ENCODE results near the gene MYH13. TPM values are rescaled to one million over a fixed set of nuclear protein-coding genes. Genes with fewer than 3 reads are reported as not detected.

MYH13 gene
- total RNA-seq, 4 donors from 2014 or later, result not detected

DNA sequence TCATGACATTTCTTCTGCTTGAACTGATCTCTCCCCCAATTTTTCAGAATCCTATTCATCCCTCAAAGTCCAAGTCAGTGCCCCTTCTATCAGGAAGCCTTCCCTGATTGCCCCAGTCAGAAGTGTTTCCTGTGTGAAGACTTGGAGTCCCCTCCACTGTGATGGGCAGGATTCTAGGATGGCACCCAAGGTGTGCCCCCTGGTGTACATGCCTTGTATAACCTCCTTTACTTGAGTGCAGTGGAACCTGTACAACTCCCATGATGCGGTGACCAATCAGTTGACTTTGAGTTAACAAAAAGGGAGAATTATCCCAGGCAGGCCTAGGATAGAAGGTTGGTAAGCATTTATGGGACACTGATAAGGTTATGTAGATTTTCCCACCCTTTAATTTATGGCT, 23.4 kb downstream of the MYH13 start:
- TF ChIP-seq, protein P1, sequence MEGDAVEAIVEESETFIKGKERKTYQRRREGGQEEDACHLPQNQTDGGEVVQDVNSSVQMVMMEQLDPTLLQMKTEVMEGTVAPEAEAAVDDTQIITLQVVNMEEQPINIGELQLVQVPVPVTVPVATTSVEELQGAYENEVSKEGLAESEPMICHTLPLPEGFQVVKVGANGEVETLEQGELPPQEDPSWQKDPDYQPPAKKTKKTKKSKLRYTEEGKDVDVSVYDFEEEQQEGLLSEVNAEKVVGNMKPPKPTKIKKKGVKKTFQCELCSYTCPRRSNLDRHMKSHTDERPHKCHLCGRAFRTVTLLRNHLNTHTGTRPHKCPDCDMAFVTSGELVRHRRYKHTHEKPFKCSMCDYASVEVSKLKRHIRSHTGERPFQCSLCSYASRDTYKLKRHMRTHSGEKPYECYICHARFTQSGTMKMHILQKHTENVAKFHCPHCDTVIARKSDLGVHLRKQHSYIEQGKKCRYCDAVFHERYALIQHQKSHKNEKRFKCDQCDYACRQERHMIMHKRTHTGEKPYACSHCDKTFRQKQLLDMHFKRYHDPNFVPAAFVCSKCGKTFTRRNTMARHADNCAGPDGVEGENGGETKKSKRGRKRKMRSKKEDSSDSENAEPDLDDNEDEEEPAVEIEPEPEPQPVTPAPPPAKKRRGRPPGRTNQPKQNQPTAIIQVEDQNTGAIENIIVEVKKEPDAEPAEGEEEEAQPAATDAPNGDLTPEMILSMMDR (IDR thresholded peaks at IDR 0.05; ENCODE audit: low read depth), result no peak

DNA sequence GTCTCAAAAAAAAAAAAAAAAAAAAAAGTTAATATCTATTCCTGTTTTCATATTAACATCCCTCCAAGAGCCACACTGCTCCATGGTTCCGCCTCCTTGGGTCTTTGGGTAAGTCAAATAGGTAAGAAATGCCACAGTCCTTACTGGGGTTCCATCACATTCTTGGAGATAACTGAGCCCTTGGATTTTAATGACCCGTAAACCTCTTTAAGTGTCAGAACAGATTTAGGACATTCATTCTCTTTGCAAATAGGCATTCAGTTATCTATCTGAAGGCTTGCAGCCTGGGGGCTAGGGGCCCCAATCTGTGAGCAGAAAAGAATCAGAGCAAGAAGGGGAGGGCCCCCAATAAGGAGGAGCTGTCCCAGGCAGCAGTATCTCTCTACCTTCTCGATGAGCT, 28.0 kb downstream of the MYH13 start:
- TF ChIP-seq, protein P1 (IDR thresholded peaks at IDR 0.05; ENCODE audit: low read depth), result no peak

DNA sequence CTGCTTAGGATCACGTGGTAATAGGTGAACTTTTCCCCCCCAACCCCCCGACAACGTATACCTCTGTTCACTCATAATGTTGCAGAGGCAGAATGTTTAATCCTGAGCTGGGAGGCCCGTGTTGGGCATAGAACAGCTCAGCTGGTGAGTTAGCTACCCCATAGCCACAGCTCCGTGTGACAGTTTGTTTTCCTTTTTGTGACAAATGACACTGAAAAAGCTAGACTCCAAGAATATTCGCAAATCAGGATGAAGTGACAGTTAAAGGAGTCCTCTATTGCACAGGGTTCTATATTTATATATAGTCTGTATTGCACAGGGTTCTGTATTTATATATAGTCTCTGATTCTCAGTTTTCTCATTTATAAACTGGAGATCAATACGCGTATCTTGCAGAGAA, 33.8 kb downstream of the MYH13 start:
- TF ChIP-seq, protein P1 (IDR thresholded peaks at IDR 0.05; ENCODE audit: low read depth), result no peak

DNA sequence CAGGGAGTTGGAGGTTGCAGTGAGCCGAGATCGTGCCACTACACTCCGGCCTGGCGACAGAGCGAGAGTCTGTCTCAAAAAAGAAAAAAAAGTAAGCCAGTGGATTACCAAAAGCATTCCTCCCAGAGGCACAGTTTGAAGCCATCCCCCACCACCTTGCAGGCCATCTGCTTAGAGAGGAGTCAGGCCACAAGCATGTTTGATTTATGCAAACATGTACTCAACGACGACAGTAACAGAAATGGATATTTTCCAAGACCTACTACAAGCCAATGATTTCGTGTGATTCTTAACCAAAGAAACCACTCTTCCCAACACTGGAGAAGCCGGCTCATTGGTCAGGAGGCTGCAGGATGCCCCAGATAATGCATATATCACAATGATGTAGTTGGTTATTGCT, 34.8 kb downstream of the MYH13 start:
- TF ChIP-seq, protein P1 (IDR thresholded peaks at IDR 0.05; ENCODE audit: low read depth), result no peak

DNA sequence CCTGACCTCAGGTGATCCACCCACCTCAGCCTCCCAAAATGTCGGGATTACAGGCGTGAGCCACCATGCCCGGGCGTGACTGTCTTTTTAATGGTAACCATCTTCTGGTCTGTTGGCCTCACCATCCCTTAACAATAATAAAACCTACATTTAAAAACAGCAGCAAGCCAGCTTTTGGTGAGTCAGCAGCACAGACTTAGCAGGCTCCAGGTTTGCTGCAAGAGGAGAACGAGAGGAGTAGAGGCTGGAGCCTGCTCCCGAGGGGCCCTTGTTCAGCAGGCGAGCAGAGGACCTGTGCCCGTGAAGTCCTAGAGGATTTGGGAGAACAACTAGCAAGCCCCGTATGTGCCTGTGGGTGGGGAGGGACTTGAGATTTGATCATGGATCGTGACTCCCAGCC, 35.7 kb downstream of the MYH13 start:
- TF ChIP-seq, protein P1 (IDR thresholded peaks at IDR 0.05; ENCODE audit: low read depth), result no peak

DNA sequence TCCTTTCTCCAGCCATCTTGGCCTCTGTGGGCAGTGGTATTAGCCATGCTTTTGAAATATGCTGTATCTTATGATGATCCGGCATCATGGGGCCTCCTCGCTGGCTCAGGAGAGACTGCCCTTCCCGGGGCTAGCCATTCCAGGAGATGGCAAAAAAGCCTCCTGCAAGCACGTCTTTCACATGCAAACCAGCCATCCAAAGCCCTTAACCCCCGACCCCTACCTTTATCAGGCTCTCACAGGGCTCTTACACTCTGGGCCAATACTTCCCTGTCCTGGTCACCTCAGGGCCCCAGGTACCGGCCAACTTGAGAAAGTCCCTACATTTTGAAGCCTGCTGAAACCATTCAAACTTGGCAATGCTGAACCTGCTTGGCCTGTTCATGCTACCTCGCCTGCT, 36.4 kb downstream of the MYH13 start:
- TF ChIP-seq, protein P1 (IDR thresholded peaks at IDR 0.05; ENCODE audit: low read depth), result no peak

DNA sequence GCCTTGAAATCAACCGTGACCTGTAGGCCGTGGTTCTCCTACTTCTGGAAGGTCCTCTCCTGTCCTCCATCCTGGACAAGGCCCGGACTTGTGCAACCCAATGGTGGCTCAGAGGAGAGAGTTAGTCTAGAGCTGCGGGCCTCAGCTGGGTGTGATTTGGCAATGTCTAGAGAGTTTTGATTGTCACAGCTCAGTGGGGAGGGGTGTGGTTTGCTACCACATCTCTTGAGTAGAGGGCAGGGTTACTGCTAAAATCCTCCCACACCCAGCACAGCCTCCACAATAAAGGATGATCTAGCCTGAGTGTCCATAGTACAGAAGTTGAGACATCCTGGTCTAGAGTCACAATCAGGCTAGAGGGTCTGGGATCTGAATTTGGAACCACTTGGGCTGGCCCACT, 40.3 kb downstream of the MYH13 start:
- TF ChIP-seq, protein P1 (IDR thresholded peaks at IDR 0.05; ENCODE audit: low read depth), result no peak
